ENCODE measurements around the gene PLA2R1. TPM values are rescaled to one million over a fixed set of nuclear protein-coding genes. Genes with fewer than 3 reads are reported as not detected.

PLA2R1 gene
- polyA plus RNA-seq, 4 donors, result 3.3 to 24.6 (median 4.3) TPM

Other genes starting within 250 kb of the PLA2R1 start
- gene LY75, start 157.9 kb downstream of the PLA2R1 start, polyA plus RNA-seq, result 10 to 100 TPM in 3 of 4 donors, 1 to 10 TPM in 1; 9.5 to 62.9 (median 16.6) TPM
- gene ITGB6, start 137.7 kb upstream of the PLA2R1 start, polyA plus RNA-seq, result 10 to 100 TPM in 1 of 4 donors, 1 to 10 TPM in 3; 3.0 to 14.2 (median 4.8) TPM